ENCODE data around the gene BRSK2.
"Not testable (repeated sequence)": the region's sequence is repeated elsewhere in the genome, so short reads cannot be mapped to it uniquely, and the experiment has no call there.

- not testable (repeated sequence) for TF ChIP-seq EZH2 (IDR thresholded peaks at IDR 0.05; ENCODE audit: borderline replicate concordance, low read length); CTCF (IDR thresholded peaks at IDR 0.05; ENCODE audit: low read length)
Measured at GRCh38 chr11:1510351-1510750, 120.6 kb downstream of the BRSK2 start.
